Neural crest cell (in vitro differentiated cells): ENCODE measurements around the gene ARHGDIB. TPM values are rescaled to one million over a fixed set of nuclear protein-coding genes. Genes with fewer than 3 reads are reported as not detected.
A peak's percentile ranks its signal among the peaks of the same experiment; 100 is the strongest.

ENCODE experiments used
- DNase-seq: peaks from one replicate; pipeline ENCODE4 v3.0.0; 2021; ENCODE audit warnings: low read depth, mixed read lengths, low spot score
- H3K27ac Mint-ChIP-seq: one replicate; pipeline ENCODE4 v1.8.0; 2021; ENCODE audit warnings: mild to moderate bottlenecking, mixed read lengths; ENCODE audit not compliant: unreplicated experiment
- H3K27me3 Mint-ChIP-seq: 2 replicates; pipeline ENCODE4 v1.8.0; 2021; ENCODE audit warnings: low read depth, mild to moderate bottlenecking, mixed read lengths
- H3K36me3 Mint-ChIP-seq: 2 replicates; pipeline ENCODE4 v1.8.0; 2021; ENCODE audit warnings: low read depth, mild to moderate bottlenecking, mixed read lengths
- H3K4me1 Mint-ChIP-seq: 2 replicates; pipeline ENCODE4 v1.8.0; 2021; ENCODE audit warnings: mixed read lengths
- H3K4me3 Mint-ChIP-seq: one replicate; pipeline ENCODE4 v1.8.0; 2021; ENCODE audit warnings: mild to moderate bottlenecking, mixed read lengths
- H3K9me3 Mint-ChIP-seq: 2 replicates; pipeline ENCODE4 v1.8.0; 2021; ENCODE audit warnings: mixed read lengths
- total RNA-seq: library from RNA; stranded (reverse); gene quantifications from 2 replicates; pipeline ENCODE4 v1.2.1, GENCODE V29; 2021
- TF ChIP-seq, protein P1 (sequence below): fragments of 200-600 bp; sonication (generic); conservative IDR thresholded peaks from 2 replicates; pipeline ENCODE4 v1.5.0; 2021; ENCODE audit warnings: antibody characterized with exemption, mild to moderate bottlenecking

The ARHGDIB gene
- total RNA-seq, 1 donor from 2014 or later = 1.5 TPM

DNA sequence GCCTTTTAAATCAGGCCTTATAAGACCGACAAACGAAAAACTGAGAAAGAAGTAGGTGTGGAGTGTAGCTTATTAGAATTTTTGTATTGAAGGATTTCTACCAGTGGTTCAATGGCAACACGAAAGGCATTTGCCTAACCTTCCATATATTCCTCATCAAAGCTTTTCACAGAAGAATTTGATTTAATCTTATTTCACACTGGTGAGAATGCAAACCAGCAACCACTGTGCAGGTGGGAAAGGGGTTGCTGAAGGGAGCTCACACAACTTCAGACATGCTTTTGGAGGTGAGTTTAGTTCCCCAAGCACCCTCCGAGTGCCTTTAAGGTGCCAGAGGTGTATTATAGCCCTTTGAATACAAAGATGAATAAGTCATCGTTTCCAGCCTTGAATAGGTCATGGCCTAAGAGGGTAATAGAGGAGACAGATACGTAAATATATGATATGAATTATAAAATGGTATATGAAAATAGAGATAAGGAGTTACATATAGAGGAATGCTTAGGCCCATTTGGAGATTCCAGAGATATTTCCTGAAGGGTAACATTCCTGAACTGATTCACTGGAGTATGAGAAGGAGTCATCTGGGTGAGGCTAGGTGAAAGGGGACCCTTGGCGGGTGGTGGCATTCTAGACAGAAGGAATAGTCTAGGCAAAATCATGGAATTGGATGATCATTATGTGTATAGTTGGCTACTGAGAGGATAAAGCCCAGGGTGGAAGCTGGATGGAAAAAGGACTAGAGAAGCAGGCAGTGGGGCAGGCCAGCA is 29.4 kb downstream of the ARHGDIB start:
- H3K27me3 Mint-ChIP-seq = no peaks in the 10 kb centered on the region
- H3K4me1 Mint-ChIP-seq = peaks cover 4% of the 10 kb centered on the region
- no peak overlapping the region for H3K27ac Mint-ChIP-seq
- DNase-seq = no peak
- no peaks in the 10 kb centered on the region for H3K36me3 Mint-ChIP-seq
- H3K4me3 Mint-ChIP-seq = no peak overlapping the region
- TF ChIP-seq, protein P1, sequence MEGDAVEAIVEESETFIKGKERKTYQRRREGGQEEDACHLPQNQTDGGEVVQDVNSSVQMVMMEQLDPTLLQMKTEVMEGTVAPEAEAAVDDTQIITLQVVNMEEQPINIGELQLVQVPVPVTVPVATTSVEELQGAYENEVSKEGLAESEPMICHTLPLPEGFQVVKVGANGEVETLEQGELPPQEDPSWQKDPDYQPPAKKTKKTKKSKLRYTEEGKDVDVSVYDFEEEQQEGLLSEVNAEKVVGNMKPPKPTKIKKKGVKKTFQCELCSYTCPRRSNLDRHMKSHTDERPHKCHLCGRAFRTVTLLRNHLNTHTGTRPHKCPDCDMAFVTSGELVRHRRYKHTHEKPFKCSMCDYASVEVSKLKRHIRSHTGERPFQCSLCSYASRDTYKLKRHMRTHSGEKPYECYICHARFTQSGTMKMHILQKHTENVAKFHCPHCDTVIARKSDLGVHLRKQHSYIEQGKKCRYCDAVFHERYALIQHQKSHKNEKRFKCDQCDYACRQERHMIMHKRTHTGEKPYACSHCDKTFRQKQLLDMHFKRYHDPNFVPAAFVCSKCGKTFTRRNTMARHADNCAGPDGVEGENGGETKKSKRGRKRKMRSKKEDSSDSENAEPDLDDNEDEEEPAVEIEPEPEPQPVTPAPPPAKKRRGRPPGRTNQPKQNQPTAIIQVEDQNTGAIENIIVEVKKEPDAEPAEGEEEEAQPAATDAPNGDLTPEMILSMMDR = no peak
- H3K9me3 Mint-ChIP-seq = no peaks in the 10 kb centered on the region

DNA sequence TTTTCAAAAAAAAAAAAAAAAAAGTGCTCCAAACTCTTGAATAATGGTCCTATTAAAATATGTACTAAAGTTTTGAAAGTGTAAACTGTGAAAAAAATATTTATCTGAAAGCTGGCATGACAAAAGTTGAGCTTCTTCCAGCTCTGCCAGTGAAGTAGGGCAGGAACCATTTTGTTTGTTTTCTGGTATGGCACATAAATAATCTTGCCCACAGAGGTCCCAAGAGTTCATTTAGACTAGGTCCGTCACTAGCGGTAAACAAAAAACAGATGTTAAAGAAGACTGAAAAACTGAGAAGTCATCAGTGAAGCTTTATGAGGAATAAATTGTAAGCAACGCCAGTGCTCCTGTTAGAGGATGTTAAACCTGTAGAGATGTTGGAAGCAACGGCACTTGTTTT is 30.0 kb downstream of the ARHGDIB start:
- H3K4me1 Mint-ChIP-seq = peaks cover 4% of the 10 kb centered on the region
- H3K9me3 Mint-ChIP-seq = no peaks in the 10 kb centered on the region
- H3K27ac Mint-ChIP-seq = no peak overlapping the region
- DNase-seq = no peak
- no peaks in the 10 kb centered on the region for H3K36me3 Mint-ChIP-seq
- H3K27me3 Mint-ChIP-seq = no peaks in the 10 kb centered on the region
- TF ChIP-seq, protein P1 = no peak
- no peak overlapping the region for H3K4me3 Mint-ChIP-seq

DNA sequence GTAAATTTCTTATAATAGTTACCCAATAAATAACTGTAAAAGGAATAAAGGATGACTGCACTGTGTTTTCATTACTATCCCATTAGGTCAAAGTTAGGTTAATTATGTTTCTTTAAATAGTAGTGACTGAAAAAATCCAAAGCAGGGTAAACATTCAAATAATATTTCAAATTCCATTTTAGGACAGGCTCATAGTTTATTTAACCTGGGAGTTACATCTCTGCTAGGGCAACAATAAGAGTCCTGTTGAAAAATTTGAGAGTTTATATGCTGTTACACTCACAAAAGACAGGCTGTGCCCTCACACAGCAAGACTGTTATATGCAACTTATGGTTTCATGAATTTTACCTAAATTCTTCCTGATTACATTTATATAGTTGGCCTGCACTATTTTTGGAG is 31.1 kb downstream of the ARHGDIB start:
- H3K27ac Mint-ChIP-seq = no peak overlapping the region
- no peaks in the 10 kb centered on the region for H3K27me3 Mint-ChIP-seq
- peaks cover 4% of the 10 kb centered on the region for H3K4me1 Mint-ChIP-seq
- no peak for DNase-seq
- TF ChIP-seq, protein P1 = no peak
- H3K9me3 Mint-ChIP-seq = no peaks in the 10 kb centered on the region
- no peak overlapping the region for H3K4me3 Mint-ChIP-seq
- H3K36me3 Mint-ChIP-seq = no peaks in the 10 kb centered on the region

DNA sequence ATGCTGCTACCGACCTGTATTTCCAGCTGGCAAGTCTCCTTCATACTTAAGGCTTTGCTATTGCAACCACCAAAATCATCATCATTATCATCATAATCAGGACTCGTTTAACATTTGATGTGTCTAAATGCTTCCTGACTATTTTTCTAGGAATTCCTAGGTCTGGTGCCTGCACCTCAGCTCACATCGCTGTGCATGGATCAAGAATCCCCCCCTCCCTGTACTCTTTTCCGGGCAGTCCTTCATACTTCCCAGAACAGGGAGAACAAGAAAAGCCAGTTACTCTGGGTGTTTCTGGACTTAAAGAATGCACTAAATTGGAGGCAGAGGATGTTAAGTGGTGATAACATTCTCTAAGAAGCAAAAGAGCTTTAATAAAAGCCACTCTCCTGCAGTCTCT is 32.5 kb downstream of the ARHGDIB start:
- peaks cover 8% of the 10 kb centered on the region for H3K4me1 Mint-ChIP-seq
- H3K27ac Mint-ChIP-seq = peak overlapping the region; percentile 2
- no peaks in the 10 kb centered on the region for H3K27me3 Mint-ChIP-seq
- H3K9me3 Mint-ChIP-seq = peaks cover under 1% of the 10 kb centered on the region
- no peaks in the 10 kb centered on the region for H3K36me3 Mint-ChIP-seq
- H3K4me3 Mint-ChIP-seq = no peak overlapping the region
- DNase-seq = no peak
- TF ChIP-seq, protein P1 = no peak

DNA sequence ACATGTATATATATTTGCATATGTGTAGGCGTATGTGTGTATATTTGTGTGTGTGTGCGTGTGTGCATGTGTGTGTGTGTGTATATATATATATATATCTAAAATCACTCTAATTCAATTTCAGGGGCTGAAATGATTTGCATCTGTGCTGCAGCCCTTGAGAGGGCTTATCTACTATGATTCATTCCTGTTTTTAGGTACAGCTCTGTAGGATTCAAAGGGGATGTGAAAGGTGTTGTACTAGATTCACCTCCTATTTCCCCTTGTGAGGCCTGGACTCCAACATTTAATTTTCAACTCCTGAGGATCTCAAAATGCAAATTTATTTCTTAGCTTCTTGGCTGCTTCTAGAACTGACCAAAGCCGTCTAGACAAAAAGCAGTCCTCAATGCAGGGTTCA is 34.1 kb downstream of the ARHGDIB start:
- TF ChIP-seq, protein P1 = no peak
- Mint-ChIP-seq H3K9me3 (peaks cover 4% of the 10 kb centered on the region), H3K27ac (no peak overlapping the region), H3K4me1 (peaks cover 11% of the 10 kb centered on the region), H3K27me3 (no peaks in the 10 kb centered on the region), H3K4me3 (no peak overlapping the region), H3K36me3 (no peaks in the 10 kb centered on the region)
- no peak for DNase-seq
